GM21390 (cell line): ENCODE measurements around the gene SSBP2.

ENCODE experiments used
- ATAC-seq: cut with Tn5 transposase; IDR thresholded peaks from one replicate; pipeline ENCODE4 v1.9.1; 2021; ENCODE audit not compliant: unreplicated experiment

The SSBP2 gene

DNA sequence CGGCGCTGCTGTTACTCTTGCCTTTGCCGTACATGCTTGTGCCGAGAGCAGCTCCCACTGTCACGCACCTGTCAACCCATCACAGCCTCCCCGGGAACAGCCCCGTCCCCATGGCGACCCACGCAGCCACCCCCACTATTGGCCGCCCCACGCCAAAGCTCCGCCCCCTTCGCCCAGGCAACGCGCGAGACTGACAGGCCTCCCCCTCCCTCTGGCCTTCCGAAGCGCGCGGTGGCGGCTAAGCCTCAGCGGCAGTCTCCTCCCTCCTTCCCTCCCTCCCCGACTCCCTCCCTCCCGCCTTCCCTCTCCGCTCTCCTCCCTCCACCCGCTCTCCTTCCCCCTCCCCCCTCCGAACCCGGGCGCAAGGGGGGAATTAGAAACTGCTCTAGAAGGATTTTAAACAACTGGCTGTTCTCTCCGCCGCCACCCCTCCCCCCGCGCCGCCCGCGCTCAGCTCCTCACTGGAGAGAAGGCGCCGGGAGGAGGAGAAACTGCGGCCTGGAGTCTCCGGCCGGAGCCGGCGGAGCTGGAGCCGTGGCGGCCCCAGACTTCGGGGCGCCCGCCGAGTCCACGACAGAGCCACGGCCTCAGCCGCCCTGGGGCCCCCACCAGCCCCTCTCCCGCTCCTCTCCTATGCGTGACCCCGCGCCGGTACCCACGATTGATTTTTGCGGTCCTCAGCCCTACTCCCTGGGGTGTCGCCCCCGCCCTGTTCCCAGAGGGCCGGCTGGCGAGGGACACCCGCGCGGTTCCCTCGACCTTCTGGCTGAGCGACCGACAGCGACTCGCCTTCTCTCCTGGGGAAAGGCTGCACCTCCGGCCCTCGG lies at the start of gene SSBP2:
Gene SSBP2 (minus strand): TSS at position 89 of the 827 bp plus-strand sequence. CDS start 55 bp downstream, at position 34.
- peak; percentile 71 for ATAC-seq

DNA sequence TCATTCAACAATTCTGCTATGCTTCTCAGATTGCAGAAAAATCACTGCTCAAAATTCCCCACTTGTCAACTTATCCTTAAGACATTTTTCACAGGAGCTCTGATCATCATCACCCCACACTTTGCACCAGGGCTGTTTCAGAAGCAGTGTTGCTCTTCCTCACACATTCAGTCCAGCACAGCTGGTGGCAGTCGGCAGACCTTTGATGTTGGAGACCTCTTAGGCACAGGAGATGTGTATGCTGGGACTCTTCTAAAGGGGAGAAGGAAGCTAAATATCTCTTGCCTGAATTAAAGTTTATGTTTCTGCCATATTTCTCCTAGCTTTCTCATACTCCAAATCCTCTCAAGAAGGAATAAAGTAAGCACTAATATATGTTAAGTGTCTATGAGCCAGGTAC lies 44.8 kb upstream of the SSBP2 start:
- ATAC-seq: no peak

DNA sequence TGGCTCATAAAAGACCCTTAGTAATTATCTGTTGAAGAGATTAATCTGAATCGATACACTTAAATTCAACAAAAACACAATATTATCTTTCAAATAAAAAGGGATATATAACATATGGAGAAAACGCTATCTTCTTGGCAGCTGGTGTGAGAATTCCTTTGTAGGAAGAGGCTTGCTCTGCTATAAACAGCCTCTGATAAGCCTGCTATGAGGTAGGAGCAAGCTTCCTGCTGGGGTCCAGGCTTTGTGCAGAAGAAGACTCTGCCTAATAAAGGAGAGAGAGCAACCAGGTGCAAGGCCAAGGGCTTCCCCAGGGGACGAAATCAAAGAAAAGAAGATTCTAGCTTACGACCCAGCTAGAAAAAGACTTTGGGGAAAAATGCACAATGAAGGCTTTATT lies 43.3 kb upstream of the SSBP2 start:
- ATAC-seq: no peak

DNA sequence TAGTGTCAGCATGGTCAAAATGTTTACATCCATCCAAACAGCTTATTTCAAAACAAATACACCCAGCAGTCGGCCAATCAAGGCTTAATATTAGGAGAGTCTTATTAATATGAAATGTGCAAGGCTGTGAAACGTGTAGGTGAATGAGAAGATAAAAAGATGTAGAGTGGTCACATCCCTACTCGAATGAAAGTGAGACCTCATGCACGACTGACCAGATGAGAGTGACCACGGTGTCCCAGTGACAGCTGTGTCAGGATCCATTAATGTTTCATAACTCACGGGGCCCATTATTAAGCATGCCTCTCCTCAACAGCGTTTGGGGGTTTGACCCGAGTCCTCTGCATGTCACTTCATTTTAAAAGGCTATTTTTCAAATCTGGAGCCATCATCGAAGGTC lies 39.4 kb upstream of the SSBP2 start:
- ATAC-seq: no peak

DNA sequence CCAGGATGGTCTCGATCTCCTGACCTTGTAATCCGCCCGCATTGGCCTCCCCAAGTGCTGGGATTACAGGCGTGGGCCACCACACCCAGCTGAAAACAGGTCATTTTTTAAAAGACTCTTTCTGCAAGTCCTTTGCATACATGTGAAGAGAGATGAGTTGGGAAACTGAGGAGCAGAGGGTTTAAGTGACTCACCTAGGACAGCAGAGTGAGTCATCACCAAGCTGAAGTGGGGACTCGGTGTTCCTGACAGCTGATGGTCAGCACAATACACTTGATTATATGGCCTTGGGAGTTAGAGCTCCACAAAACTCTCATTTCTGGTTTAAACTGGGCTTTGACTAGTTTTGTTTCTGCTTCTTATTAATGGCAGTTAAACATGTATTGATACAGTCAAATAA lies 38.1 kb upstream of the SSBP2 start:
- no peak for ATAC-seq

DNA sequence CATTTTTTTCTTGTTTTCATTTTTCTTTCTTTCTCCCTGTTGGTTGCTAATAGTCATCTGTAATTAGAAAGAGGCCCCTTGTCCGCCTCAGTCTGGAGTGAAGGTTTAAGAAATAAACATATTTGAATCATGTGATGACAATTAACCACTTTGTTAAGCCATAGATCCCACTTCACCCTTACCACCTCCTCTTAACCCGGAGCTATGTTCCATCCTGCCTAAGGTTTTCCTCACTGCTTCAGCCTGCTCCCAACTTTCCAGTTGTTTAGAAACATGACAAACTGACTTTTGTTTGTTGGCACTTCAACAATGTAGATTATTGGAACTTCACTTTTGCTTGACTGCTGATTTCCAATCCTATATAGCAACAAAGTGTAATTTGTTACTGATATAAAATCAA lies 37.4 kb upstream of the SSBP2 start:
- ATAC-seq: no peak

DNA sequence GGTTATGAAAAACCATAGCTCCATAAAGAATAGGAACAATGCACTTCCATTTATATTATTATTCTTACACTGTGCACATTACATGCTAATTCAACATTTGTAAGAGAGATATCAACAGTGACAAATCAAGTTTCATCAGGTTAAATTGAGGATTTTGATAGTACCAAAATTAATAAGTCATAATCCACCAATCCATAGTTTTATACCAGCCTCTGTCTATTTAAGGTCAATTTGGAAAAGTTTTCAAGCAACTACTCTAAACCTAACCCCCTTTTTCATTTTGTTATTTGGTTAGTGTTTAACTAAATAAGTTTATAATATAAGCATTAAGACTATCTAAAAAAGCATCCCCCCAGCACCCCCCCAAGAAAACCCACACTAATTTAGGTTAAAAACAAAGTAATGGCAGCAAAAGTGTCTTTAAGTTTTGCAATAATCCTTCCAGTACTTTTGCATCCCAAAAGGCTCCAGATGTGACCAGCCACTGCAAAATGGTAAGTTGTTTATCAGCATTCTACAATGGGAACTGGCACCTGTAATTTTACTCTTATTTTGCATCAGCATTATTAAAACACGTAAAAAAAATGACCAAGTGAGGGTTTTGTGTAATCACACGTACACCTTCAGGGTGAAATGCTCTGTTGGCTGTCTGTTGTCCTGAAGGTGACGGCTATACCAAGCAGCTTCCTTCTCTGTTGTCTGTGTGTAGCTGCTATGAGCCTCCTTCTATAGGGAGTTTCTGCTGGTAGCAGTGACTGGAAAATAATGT lies 36.8 kb upstream of the SSBP2 start:
- no peak for ATAC-seq

DNA sequence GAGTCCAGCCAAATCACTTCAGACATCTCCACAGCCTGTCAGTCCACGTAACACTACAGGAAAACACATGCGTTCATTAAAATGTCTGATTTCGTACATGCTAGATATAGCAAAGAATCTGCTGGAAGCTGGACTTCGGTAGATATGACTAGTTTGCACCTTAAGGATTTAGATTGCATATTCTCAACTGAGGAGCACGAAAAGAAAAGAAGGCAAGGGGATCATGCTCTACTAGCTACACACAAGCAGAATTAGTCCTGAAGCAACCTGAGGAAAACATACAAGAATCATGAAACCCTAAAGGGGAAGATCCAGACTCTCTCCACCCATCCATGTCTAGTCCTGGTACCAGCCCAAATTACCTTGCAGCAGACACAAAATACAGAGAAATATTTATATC lies 36.1 kb upstream of the SSBP2 start:
- ATAC-seq: no peak

DNA sequence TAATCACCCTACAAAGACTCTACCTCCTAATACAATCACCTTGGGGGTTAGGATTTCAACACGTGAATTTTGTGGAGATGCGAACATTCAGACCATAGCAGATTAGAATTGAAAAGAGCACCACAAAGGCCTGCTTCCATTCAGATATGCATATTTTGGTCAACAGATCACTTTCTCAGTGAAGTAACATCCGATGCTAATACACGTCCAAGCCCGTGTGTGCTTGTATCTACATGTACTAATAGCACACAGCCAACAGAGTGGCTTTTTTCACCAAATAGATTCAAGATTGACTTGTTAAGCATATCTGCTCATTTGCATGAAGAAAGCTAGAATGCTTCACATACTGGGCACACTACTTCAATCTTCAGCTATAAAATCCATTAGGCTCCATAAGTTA lies 35.6 kb upstream of the SSBP2 start:
- ATAC-seq: no peak

DNA sequence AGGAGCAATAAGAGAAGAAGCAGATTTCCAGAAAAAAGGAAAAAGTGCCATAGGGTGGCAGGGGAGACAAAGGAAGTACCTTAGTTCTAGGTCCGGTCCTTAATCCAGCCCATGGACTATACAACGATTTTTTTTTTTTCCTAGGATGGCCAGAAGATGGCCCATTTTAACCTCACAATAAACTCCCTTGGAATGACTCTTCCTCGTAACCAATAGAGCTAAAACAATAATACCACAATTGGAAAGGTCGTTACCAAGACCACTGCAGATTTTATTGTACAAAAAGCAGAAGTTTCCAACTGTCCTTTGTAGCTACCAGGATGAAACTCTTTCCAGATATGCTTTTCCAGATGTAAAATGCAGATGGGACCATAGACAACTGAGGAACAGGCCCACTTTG lies 34.4 kb upstream of the SSBP2 start:
- no peak for ATAC-seq

DNA sequence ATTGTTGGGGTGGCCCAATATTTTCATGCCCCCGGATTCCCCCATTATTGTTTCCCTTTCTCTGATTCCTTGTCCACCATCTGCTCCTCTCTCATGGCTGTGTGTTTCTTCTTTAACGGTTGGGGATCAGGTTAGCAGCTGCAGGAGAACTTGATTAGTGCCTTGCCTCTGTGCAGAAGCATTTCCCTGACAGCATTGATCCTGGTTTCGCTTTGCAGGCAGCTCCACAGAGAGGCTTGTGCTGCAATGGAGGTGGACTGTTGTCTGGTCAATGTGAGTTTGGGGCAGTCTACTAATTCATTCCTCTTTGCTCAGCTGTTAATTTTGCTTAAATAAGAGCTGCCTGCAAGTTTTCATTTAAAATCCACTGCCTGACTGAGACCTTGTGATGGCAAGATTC lies 32.5 kb upstream of the SSBP2 start:
- no peak for ATAC-seq

DNA sequence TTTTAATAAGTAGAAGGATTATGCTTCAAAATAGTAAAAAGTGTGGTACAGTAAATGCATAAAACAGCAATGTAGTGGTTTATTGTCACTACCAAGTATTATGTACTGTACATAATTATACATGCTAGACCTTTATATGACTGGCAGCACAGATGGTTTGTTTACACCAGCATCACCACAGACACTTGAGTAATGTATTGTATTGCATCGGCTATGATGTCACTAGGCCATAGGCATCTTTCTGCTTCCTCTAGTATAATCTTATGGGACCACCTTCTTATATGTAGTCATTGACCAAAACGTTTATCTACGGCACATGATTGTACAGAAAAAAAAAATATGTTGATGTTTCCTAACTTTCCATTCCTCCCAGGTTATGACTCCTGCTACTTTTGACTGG lies 31.9 kb upstream of the SSBP2 start:
- ATAC-seq: no peak

DNA sequence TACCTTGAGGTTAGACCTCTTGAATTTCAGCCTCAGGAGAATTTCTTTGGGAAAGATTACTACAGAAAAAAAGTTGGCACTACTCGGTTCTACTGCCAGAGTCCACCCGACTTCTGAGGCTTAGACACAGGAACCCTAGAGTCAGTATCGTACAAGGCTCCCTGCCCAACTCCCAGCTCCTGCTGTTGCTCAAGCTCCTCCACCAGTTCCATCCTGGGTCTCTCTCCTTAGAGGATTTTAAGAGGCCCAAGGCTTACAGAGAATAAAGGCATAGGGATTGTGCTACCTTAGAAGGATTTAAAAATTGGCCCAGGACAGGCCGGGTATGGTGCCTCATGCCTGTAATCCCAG lies 29.0 kb upstream of the SSBP2 start:
- ATAC-seq: no peak

DNA sequence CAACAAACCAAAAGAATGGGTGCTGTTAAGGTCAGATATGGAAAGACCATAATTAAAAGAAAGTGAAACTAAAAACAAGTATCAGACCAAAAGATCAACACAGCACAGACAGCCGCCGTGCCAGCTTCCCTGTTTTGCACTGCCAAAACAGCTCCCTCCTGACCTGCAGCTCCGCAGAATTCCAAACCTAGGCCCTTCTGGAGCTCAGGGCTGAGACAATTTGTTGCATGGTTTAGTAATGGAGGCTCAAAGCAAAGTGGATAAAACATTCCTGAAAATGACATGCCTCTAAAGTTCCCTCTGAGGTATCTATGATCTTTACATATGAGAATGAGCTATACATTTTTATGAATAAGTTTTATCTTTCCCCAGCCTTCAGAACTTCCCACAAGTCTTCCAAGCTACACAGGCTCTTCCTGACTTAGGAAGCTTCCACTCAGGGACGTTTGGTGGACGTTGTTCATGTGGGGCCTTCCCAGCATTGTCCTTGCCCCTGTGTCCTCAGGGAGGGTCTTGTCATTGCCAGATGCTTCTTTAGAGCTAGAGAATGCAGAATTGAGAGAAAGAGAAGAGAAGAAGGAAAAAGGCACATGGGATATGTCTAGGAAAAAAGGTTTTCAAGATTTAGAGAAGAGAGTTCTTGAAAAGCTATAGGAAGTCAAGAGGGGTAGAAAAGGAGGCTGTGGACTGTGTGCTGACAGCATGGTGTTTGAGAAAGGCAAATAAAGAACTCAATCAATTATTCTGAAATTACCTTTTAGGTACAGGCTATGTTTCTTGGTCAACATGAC lies 28.4 kb upstream of the SSBP2 start:
- peak; percentile 94 for ATAC-seq

DNA sequence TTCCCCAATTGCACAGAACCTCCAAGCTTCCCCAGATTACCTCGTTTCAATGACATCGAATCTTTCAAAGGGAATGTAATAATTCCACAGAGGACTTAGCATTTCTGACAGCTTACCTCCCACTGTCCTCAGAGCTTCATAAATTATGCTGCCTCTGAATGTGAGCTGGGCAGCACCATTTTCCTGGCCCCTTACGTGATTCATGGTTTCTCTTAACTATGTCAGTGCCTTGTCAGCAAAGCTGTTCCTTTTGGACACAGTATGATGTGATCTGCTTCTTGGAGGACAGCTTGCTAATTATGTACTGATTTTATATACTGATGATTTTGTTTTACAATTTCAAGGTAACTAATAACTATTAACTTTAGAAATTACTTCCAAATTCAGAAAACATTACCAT lies 27.7 kb upstream of the SSBP2 start:
- peak; percentile 41 for ATAC-seq

DNA sequence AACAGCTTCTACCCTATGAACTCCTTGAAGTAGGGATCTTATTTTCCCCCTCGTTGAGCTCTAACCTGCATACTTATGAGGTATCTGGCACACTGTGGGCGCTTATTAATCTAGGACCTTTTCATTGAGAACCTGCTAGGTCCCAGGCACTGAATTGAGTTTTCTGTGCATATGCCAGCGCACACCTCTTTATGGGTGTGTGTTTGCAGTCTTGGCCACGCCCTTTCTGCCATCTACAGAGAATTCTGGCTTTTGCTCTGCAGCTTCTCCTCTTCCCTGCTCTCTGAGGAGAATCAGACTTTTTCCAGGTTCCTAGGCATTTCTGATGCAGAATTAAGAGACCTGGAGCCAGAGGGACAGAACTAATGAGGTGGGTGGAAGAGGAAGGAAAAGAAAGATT lies 25.4 kb upstream of the SSBP2 start:
- ATAC-seq: no peak

DNA sequence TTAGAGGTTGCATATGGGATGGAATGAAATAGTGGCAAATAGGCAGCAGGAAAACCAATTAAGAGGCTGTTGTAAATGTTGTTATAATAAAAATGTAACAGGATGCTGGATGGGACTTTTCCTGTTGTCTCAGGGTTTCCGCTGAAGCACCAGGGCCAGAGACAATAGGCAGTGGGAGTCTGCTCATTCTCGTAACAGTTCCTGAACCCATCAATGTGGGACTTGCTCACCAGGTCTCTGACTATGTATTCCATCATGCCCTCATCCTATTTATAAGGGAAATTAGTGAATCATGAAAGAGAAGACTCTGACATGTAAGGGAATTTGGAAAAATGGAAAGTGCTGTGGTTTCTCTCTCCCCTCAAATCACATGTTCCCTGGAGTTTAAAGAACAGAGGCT lies 23.5 kb upstream of the SSBP2 start:
- ATAC-seq: no peak

DNA sequence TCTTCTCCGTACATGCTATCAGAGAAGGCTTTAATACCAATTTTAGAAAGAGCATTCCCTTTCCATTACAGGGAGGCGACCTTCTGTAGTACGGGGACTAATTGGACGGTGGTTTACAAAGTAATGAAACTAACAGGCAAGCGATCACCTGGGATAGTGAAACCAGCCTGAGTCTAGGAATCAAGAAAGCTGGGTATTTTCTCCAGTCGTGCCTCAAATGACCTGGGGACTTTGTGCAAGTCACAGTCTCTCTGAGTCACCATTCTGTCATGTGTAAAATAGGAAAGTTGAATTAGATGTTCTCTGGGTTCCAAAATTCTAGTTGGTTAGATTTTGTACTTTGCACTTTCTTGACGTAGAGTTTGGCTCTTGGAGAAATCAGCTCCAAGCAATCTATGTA lies 22.7 kb upstream of the SSBP2 start:
- no peak for ATAC-seq

DNA sequence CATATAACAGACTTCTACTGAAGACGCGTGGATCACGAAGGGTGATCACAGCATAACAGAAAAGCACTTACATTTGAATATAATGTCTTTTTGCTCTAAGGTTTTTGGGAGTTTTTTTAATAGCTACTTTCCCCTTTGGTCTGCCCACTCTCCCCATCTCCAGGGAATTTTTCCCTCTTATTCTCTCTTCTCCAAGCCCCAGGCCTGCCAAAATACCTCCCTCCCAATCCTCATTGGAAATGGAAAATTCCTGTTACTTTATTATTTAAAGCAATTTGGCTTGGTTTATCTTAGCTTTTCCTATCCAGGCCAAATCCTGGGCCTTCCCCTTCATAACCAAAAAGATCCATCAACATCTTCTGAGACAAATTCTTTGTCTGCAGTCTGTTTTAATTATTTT lies 22.3 kb upstream of the SSBP2 start:
- ATAC-seq: no peak

DNA sequence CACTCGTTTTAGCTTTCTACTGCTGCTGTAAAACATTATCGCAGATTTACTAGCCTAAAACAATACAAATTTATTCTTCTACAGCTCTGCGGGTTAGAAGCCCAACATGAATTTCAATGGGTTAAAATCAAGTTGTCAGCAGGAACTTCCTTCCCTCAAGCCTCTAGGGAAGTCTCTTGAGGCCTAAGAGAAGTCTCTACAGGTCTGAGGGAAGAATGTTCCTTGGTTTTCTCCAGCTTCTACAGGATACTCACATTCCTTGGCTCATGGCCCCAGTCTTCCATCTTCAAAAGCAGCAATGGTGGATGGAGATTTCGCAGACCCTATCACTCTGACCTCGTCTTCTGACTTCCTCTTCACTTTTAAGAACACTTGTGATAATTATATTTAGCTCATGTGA lies 21.6 kb upstream of the SSBP2 start:
- ATAC-seq: no peak

DNA sequence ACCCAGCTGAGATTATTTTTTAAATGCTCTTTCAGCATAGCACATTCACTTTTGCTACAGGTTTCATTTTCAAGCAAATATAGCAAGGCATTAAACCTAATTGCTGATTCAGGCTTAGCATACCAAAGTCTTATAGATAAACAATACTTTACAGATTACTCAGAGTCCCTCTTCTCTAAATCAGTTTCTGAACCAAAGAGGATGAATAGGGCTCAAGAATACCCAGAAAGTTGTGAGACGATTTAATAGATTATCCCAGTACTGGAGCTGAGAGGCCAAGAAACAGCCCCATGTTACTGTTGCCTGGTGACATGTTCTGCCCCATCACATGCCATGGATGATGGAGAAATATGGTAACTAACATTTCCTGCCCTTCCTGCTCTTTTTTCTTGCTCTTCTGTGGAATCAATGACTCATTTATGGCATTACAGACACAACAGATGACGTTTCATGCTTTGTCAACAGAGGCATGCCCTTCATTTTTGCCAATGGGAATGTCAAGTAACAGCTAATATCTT lies 18.1 kb upstream of the SSBP2 start:
- no peak for ATAC-seq

DNA sequence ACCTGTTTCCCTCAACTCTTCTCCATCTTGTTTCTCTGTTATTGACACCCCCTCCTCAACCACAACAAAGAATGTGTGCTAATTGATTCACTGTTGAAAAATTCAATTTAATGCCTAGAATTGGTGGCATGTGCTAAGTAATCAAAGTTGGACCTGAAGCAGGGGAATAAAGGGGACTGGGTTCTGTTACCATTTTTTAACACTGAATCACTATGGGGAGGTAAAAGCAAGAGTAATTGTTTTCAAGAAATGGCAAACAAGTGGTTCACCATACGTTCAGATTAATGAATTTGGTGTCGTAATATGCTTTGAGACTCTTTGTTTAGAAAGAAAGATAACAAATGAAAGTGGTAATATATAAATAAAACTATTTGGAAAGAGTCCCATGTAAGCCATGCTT lies 17.0 kb upstream of the SSBP2 start:
- ATAC-seq: no peak
